Smooth muscle cell (in vitro differentiated cells): ENCODE results near the gene FANCM. TPM values are rescaled to one million over a fixed set of nuclear protein-coding genes. Genes with fewer than 3 reads are reported as not detected.

Experiments
- polyA plus RNA-seq: library from polyadenylated mRNA; unstranded; fragments of >200 nt; fragmentation: Nextera tagmentation; extraction: Ambion mirVana; gene quantifications from 2 replicates; pipeline ENCODE4 v1.2.1, GENCODE V29; 2016
- small RNA-seq: library from RNA; depleted of rRNA; stranded (forward); fragments of <200 nt; gene quantifications from one replicate; pipeline ENCODE3, GENCODE V24; 2014
- total RNA-seq: library from RNA; depleted of rRNA; stranded (reverse); fragments of >200 nt; gene quantifications from 2 replicates; pipeline ENCODE4 v1.2.3, GENCODE V29; 2014

FANCM gene
- total and polyA plus RNA-seq, 2 experiments from 2014 or later, result 1.7 to 5.5 TPM

Small RNA genes lying within 50 kb of the gene (small RNA-seq; reads per million reads assigned to genes)
- not detected for gene RF00151
- gene SNORD127, result 6,786 reads per million, percentile 100 among the genes with 10 or more reads in this experiment

Other genes with a start within 250 kb of the FANCM start
- 20.1 and 21.3 TPM in 2 replicates for gene KLHL28, start 174.0 kb upstream of the FANCM start, total RNA-seq
- 8.4 and 10.5 TPM in 2 replicates for gene KLHL28, start 174.0 kb upstream of the FANCM start, polyA plus RNA-seq
- gene TOGARAM1, start 173.7 kb upstream of the FANCM start, total RNA-seq, result 22.8 and 30.2 TPM in 2 replicates
- gene TOGARAM1, start 173.7 kb upstream of the FANCM start, polyA plus RNA-seq, result 7.3 and 9.8 TPM in 2 replicates
- gene PRPF39, start 51.8 kb upstream of the FANCM start, total RNA-seq, result 28.0 and 35.5 TPM in 2 replicates
- gene PRPF39, start 51.8 kb upstream of the FANCM start, polyA plus RNA-seq, result 12.7 and 18.9 TPM in 2 replicates
- gene FKBP3, start 1.4 kb upstream of the FANCM start, total RNA-seq, result 43.9 and 77.7 TPM in 2 replicates
- gene FKBP3, start 1.4 kb upstream of the FANCM start, polyA plus RNA-seq, result 122 and 123 TPM in 2 replicates
- gene MIS18BP1, start 117.3 kb downstream of the FANCM start, total RNA-seq, result 15.4 and 21.9 TPM in 2 replicates
- gene MIS18BP1, start 117.3 kb downstream of the FANCM start, polyA plus RNA-seq, result 8.9 and 10.5 TPM in 2 replicates